Mucosa of gallbladder (tissue), 1 donor: ENCODE measurements around the gene MN1. TPM values are rescaled to one million over a fixed set of nuclear protein-coding genes. Genes with fewer than 3 reads are reported as not detected.

ENCODE experiments used
- DNase-seq: peaks from one replicate; pipeline ENCODE4 v3.0.0-alpha.2; 2020; ENCODE audit warnings: low spot score
- total RNA-seq: library from RNA; stranded (reverse); gene quantifications from one replicate; pipeline ENCODE4 v1.2.1, GENCODE V29; 2021
- donor health status: DM: no; HTN: no; CAD: no.

Gene MN1
- total RNA-seq, 1 donor from 2014 or later, result 17.7 TPM

GRCh38 chr22:27800250-27801201 lies 1.0 kb downstream of the MN1 start:
- DNase-seq, result no peak

- no peak for DNase-seq
Measured at GRCh38 chr22:27799827-27800249, 1.7 kb downstream of the MN1 start.

GRCh38 chr22:27799015-27799826 lies 2.3 kb downstream of the MN1 start:
- no peak for DNase-seq

GRCh38 chr22:27798511-27799014 lies 3.0 kb downstream of the MN1 start:
- no peak for DNase-seq

GRCh38 chr22:27797520-27798391 lies 3.8 kb downstream of the MN1 start:
- DNase-seq, result no peak

- no peak for DNase-seq
Measured at GRCh38 chr22:27796829-27797519, 4.6 kb downstream of the MN1 start.

- no peak for DNase-seq
Measured at GRCh38 chr22:27795696-27796517, 5.6 kb downstream of the MN1 start.

GRCh38 chr22:27795053-27795452 lies 6.5 kb downstream of the MN1 start:
- no peak for DNase-seq

- no peak for DNase-seq
Measured at GRCh38 chr22:27794226-27794625, 7.3 kb downstream of the MN1 start.

- no peak for DNase-seq
Measured at GRCh38 chr22:27793576-27793975, 8.0 kb downstream of the MN1 start.

GRCh38 chr22:27792452-27793161 lies 8.9 kb downstream of the MN1 start:
- DNase-seq, result no peak

GRCh38 chr22:27791859-27792241 lies 9.7 kb downstream of the MN1 start:
- no peak for DNase-seq

- DNase-seq, result no peak
Measured at GRCh38 chr22:27791159-27791858, 10.2 kb downstream of the MN1 start.

- no peak for DNase-seq
Measured at GRCh38 chr22:27790376-27791158, 11.0 kb downstream of the MN1 start.

- DNase-seq, result no peak
Measured at GRCh38 chr22:27788500-27789288, 12.9 kb downstream of the MN1 start.

GRCh38 chr22:27786965-27787364 lies 14.6 kb downstream of the MN1 start:
- DNase-seq, result no peak

- DNase-seq, result no peak
Measured at GRCh38 chr22:27786291-27786932, 15.1 kb downstream of the MN1 start.
